ENCODE results near the gene GPR42. TPM values are rescaled to one million over a fixed set of nuclear protein-coding genes. Genes with fewer than 3 reads are reported as not detected.

GPR42 gene
- total RNA-seq, 1 experiment from 2014 or later = not detected

DNA sequence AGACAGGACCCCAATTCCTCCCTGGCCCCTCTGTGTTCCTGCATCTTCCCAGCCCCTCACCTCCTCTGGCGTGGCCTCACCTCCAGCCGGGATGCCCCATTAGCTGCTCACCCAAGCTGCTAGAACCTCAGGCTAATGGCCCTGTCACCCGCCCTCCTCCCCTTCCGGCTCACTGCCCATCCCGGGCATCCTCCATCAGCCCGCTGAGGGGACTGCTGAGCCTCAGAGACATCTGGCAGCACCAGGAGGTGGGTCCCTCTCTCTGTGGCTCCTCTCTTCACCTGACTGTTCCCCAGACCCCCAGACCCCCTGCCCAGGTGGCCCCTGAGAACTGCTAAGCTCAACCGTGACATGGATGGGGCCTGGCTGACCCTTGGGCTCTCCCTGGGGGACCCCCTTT is 20.3 kb upstream of the GPR42 start:
- ChIA-PET CTCF (no interaction called here), POLR2A (ENCODE audit: low non-redundant PET) (no interaction called here)
- BruUV-seq (replicated peaks) = no TSS peak
- intact Hi-C loops (cut with micrococcal nuclease; ENCODE audit: unreplicated experiment) = loop anchor here (10.0 kb wide), 1 partner anchor 294 kb away; the partner anchor contains the start of genes COX6B1 and ETV2
- DNase-seq (ENCODE audit: low spot score) = no peak
- Histone ChIP-seq H3K9me3 (ENCODE audit: low read depth, low read length, poor library complexity, severe bottlenecking) (no peaks in the 10 kb centered on the region), H3K4me1 (ENCODE audit: insufficient read depth, low read length, poor library complexity, severe bottlenecking) (peaks cover 6% of the 10 kb centered on the region), H3K4me3 (ENCODE audit: low read depth, low read length, poor library complexity, severe bottlenecking) (no peak overlapping the region), H3K27ac (ENCODE audit: low read depth, low read length, poor library complexity, severe bottlenecking) (no peak overlapping the region), H3K27me3 (replicated peaks; ENCODE audit: insufficient read depth, low read depth, low read length, poor library complexity) (peaks cover 5% of the 10 kb centered on the region), H3K36me3 (ENCODE audit: insufficient read depth, low read length, poor library complexity, severe bottlenecking) (no peaks in the 10 kb centered on the region)
- TF ChIP-seq, protein P1, sequence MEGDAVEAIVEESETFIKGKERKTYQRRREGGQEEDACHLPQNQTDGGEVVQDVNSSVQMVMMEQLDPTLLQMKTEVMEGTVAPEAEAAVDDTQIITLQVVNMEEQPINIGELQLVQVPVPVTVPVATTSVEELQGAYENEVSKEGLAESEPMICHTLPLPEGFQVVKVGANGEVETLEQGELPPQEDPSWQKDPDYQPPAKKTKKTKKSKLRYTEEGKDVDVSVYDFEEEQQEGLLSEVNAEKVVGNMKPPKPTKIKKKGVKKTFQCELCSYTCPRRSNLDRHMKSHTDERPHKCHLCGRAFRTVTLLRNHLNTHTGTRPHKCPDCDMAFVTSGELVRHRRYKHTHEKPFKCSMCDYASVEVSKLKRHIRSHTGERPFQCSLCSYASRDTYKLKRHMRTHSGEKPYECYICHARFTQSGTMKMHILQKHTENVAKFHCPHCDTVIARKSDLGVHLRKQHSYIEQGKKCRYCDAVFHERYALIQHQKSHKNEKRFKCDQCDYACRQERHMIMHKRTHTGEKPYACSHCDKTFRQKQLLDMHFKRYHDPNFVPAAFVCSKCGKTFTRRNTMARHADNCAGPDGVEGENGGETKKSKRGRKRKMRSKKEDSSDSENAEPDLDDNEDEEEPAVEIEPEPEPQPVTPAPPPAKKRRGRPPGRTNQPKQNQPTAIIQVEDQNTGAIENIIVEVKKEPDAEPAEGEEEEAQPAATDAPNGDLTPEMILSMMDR (conservative IDR thresholded peaks at IDR 0.05; ENCODE audit: low read depth, low read length) = no peak
- TF ChIP-seq EZH2 (IDR thresholded peaks at IDR 0.05; ENCODE audit: borderline replicate concordance, low read depth, low read length, poor library complexity, severe bottlenecking) = no peak

DNA sequence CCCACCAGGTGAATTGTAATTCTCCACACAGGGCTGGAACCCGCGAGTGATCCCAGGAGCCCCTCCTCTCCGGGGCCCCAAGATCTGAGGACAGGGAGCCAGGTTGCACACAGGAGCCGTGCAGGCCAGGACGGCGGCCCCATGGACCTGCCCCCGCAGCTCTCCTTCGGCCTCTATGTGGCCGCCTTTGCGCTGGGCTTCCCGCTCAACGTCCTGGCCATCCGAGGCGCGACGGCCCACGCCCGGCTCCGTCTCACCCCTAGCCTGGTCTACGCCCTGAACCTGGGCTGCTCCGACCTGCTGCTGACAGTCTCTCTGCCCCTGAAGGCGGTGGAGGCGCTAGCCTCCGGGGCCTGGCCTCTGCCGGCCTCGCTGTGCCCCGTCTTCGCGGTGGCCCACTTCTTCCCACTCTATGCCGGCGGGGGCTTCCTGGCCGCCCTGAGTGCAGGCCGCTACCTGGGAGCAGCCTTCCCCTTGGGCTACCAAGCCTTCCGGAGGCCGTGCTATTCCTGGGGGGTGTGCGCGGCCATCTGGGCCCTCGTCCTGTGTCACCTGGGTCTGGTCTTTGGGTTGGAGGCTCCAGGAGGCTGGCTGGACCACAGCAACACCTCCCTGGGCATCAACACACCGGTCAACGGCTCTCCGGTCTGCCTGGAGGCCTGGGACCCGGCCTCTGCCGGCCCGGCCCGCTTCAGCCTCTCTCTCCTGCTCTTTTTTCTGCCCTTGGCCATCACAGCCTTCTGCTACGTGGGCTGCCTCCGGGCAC is 19.3 kb upstream of the GPR42 start:
- Histone ChIP-seq H3K9me3 (ENCODE audit: low read depth, low read length, poor library complexity, severe bottlenecking) (no peaks in the 10 kb centered on the region), H3K27ac (ENCODE audit: low read depth, low read length, poor library complexity, severe bottlenecking) (no peak overlapping the region), H3K36me3 (ENCODE audit: insufficient read depth, low read length, poor library complexity, severe bottlenecking) (no peaks in the 10 kb centered on the region), H3K4me3 (ENCODE audit: low read depth, low read length, poor library complexity, severe bottlenecking) (no peak overlapping the region), H3K4me1 (ENCODE audit: insufficient read depth, low read length, poor library complexity, severe bottlenecking) (peaks cover 12% of the 10 kb centered on the region), H3K27me3 (replicated peaks; ENCODE audit: insufficient read depth, low read depth, low read length, poor library complexity) (no peaks in the 10 kb centered on the region)
- intact Hi-C loops (cut with micrococcal nuclease; ENCODE audit: unreplicated experiment) = loop anchor here (1.0 to 10.0 kb wide), 3 partner anchors 117 to 293 kb away; partner anchors contain the start of genes COX6B1 and ETV2
- no TSS peak for BruUV-seq (replicated peaks)
- ChIA-PET CTCF (no interaction called here), POLR2A (ENCODE audit: low non-redundant PET) (no interaction called here)
- TF ChIP-seq, protein P1 (conservative IDR thresholded peaks at IDR 0.05; ENCODE audit: low read depth, low read length) = no peak
- no peak for TF ChIP-seq EZH2 (IDR thresholded peaks at IDR 0.05; ENCODE audit: borderline replicate concordance, low read depth, low read length, poor library complexity, severe bottlenecking)
- no peak for DNase-seq (ENCODE audit: low spot score)

DNA sequence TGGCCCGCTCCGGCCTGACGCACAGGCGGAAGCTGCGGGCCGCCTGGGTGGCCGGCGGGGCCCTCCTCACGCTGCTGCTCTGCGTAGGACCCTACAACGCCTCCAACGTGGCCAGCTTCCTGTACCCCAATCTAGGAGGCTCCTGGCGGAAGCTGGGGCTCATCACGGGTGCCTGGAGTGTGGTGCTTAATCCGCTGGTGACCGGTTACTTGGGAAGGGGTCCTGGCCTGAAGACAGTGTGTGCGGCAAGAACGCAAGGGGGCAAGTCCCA is 18.8 kb upstream of the GPR42 start:
- Histone ChIP-seq H3K27me3 (replicated peaks; ENCODE audit: insufficient read depth, low read depth, low read length, poor library complexity) (no peaks in the 10 kb centered on the region), H3K9me3 (ENCODE audit: low read depth, low read length, poor library complexity, severe bottlenecking) (no peaks in the 10 kb centered on the region), H3K27ac (ENCODE audit: low read depth, low read length, poor library complexity, severe bottlenecking) (no peak overlapping the region), H3K36me3 (ENCODE audit: insufficient read depth, low read length, poor library complexity, severe bottlenecking) (no peaks in the 10 kb centered on the region), H3K4me1 (ENCODE audit: insufficient read depth, low read length, poor library complexity, severe bottlenecking) (peaks cover 13% of the 10 kb centered on the region), H3K4me3 (ENCODE audit: low read depth, low read length, poor library complexity, severe bottlenecking) (no peak overlapping the region)
- ChIA-PET POLR2A (ENCODE audit: low non-redundant PET) (no interaction called here), CTCF (interaction anchor here (0.5 kb wide), 1 partner anchor 211 kb away, joined by 5 read pairs; no protein-coding TSS in a partner anchor)
- TF ChIP-seq, protein P1 (conservative IDR thresholded peaks at IDR 0.05; ENCODE audit: low read depth, low read length) = no peak
- no peak for TF ChIP-seq EZH2 (IDR thresholded peaks at IDR 0.05; ENCODE audit: borderline replicate concordance, low read depth, low read length, poor library complexity, severe bottlenecking)
- no peak for DNase-seq (ENCODE audit: low spot score)
- intact Hi-C loops (cut with micrococcal nuclease; ENCODE audit: unreplicated experiment) = loop anchor here (1.0 to 10.0 kb wide), 3 partner anchors 117 to 293 kb away; partner anchors contain the start of genes COX6B1 and ETV2
- BruUV-seq (replicated peaks) = no TSS peak
